Psoas muscle (tissue), 8 donors: ENCODE data around the gene JPT2. TPM values are rescaled to one million over a fixed set of nuclear protein-coding genes. Genes with fewer than 3 reads are reported as not detected.
"Not testable (repeated sequence)": the region's sequence is repeated elsewhere in the genome, so short reads cannot be mapped to it uniquely, and the experiment has no call there.

Source experiments
- ATAC-seq, 4 donors: fragments of 200-7000 bp; cut with Tn5 transposase; one replicate each; pipeline ENCODE4 v1.9.1; 2020; ENCODE audit warnings: moderate library complexity in 3 of 4, mild to moderate bottlenecking in 2 of 4
- DNase-seq, 2 donors: peaks; one replicate each; pipeline ENCODE4 v3.0.0-alpha.2; 2020
- H3K27ac ChIP-seq: fragments of 200-600 bp; one replicate; pipeline ENCODE4 v1.8.0; 2022
- H3K27me3 ChIP-seq, 3 donors: fragments of 200-600 bp in 1 of 3; one replicate each; pipeline versions ENCODE4 v1.6.1 to v1.8.0; 2013 to 2022; ENCODE audit warnings: low read length in 2 of 3, mild to moderate bottlenecking in 2 of 3, moderate library complexity in 1 of 3; ENCODE audit not compliant: insufficient read depth in 3 of 3
- H3K36me3 ChIP-seq, 2 donors: fragments of 200-600 bp in 1 of 2; one replicate each; pipeline versions ENCODE4 v1.6.1 to v1.8.0; 2013 to 2022; ENCODE audit warnings: low read depth in 1 of 2, mild to moderate bottlenecking in 1 of 2, moderate library complexity in 1 of 2; ENCODE audit not compliant: insufficient read depth in 1 of 2
- H3K4me1 ChIP-seq: fragments of 200-600 bp; one replicate; pipeline ENCODE4 v1.8.0; 2022
- H3K4me3 ChIP-seq: fragments of 200-600 bp; one replicate; pipeline ENCODE4 v1.8.0; 2022; ENCODE audit warnings: mild to moderate bottlenecking
- H3K9me3 ChIP-seq: fragments of 200-600 bp; one replicate; pipeline ENCODE4 v1.8.0; 2022
- CTCF ChIP-seq: fragments of 200-600 bp; IDR thresholded peaks from one replicate; pipeline ENCODE4 v1.8.0; 2022; ENCODE audit warnings: antibody characterized with exemption
- WGBS, 3 donors: extraction: QIAGEN DNeasy Blood & Tissue Kit; methylation state at CpG; one replicate each; pipeline versions ENCODE4 v1.1.6 to v1.1.7; 2013; 5-methylcytosine and 5-hydroxymethylcytosine counted together
- intact Hi-C, 2 donors: fragments of 100-400 bp; cut with DNase I; formaldehyde crosslinking; loops; one replicate each; pipeline versions ENCODE4 v1.11.0 to v1.14.2; 2022
- polyA plus RNA-seq, 3 donors: library from polyadenylated mRNA; stranded (reverse); fragments of 200-250 nt; gene quantifications; one replicate each; pipeline ENCODE4 v1.2.3, GENCODE V29; 2013
- total RNA-seq, 4 donors: library from RNA; stranded (reverse); fragmentation: NEBNext Ultra II Directional in 2 of 4; extraction: Animal tissue kit (Norgen Biotek cat#: 25700) in 2 of 4; gene quantifications; one replicate each; pipeline versions ENCODE4 v1.2.1 to v1.2.4, GENCODE V29; 2021 to 2023
- donor health status: healthy with polysubstance abuse.
- donor health status: DM: no; HTN: no; CAD: no; lungs with moderate emphysema.
- donor health status: Bipolar disorder and iron deficiency.
- donor health status: healthy.
- donor health status: DM: yes; HTN: yes; CAD: no.
- donor health status: DM: no; HTN: no; CAD: no.
- donor health status: DM: no; HTN: no; CAD: no.
- donor health status: DM: yes; HTN: yes; CAD: no.

The JPT2 gene
- total and polyA plus RNA-seq, 7 donors, result 14.4 to 30.6 (median 24.1) TPM

- DNase-seq (peak in 1 of 2 donors; percentile 48), ATAC-seq (no peak)
- Histone ChIP-seq H3K9me3 (no peaks in the 10 kb centered on the region), H3K27me3 (no peaks in the 10 kb centered on the region), H3K27ac (no peak overlapping the region), H3K4me1 (peaks cover 14% of the 10 kb centered on the region), H3K4me3 (no peak overlapping the region), H3K36me3 (no peaks in the 10 kb centered on the region)
- 77 to 81% (median 78%) methylated on average over 14 of the region's 14 CpGs for WGBS, 3 donors
- TF ChIP-seq CTCF, result no peak
- intact Hi-C loops, result no loop called here
Observed at GRCh38 chr16:1713933-1714332, 35.9 kb downstream of the JPT2 start.

DNA sequence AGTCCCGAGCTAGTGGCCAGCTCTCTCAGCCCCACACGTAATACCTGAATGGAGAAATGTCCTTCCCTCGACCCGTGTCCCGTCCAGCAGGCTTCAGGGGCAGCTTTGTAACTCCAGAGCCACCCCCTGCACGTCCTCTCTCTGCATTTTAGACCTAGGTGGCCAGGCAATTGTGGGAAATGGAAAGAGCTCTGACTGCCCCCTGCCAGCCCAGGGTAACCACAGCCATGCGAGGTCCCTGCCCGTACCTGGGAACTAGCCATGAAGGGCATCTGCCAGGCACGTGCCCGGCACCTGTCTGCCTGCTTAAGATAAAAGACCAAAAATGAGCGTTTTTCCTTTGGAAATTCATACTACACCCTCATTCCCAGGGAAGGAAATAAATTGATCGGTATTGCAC, 37.1 kb downstream of the JPT2 start:
- intact Hi-C loops, result no loop called here
- ATAC-seq, result no peak
- Histone ChIP-seq H3K27ac (no peak overlapping the region), H3K4me1 (peaks cover 2% of the 10 kb centered on the region), H3K9me3 (no peaks in the 10 kb centered on the region), H3K4me3 (no peak overlapping the region), H3K27me3 (no peaks in the 10 kb centered on the region), H3K36me3 (no peaks in the 10 kb centered on the region)
- TF ChIP-seq CTCF, result no peak
- DNase-seq, result peak in 1 of 2 donors; percentile 12
- 83 to 88% (median 86%) methylated on average over 12 of the region's 12 CpGs for WGBS, 3 donors

GRCh38 chr16:1718236-1718635, 40.2 kb downstream of the JPT2 start:
- Histone ChIP-seq H3K27ac (peak overlapping the region; percentile 63), H3K4me1 (peaks cover 19% of the 10 kb centered on the region)
- intact Hi-C loops, H3K36me3 ChIP-seq, H3K4me3 ChIP-seq, H3K27me3 ChIP-seq, H3K9me3 ChIP-seq: not testable (repeated sequence)
- ATAC-seq (peak; percentile 34 to 72 (median 67)), DNase-seq (peak in 1 of 2 donors; percentile 61)
- WGBS, 3 donors, result 41 to 50% (median 41%) methylated on average over 10 of the region's 10 CpGs

DNA sequence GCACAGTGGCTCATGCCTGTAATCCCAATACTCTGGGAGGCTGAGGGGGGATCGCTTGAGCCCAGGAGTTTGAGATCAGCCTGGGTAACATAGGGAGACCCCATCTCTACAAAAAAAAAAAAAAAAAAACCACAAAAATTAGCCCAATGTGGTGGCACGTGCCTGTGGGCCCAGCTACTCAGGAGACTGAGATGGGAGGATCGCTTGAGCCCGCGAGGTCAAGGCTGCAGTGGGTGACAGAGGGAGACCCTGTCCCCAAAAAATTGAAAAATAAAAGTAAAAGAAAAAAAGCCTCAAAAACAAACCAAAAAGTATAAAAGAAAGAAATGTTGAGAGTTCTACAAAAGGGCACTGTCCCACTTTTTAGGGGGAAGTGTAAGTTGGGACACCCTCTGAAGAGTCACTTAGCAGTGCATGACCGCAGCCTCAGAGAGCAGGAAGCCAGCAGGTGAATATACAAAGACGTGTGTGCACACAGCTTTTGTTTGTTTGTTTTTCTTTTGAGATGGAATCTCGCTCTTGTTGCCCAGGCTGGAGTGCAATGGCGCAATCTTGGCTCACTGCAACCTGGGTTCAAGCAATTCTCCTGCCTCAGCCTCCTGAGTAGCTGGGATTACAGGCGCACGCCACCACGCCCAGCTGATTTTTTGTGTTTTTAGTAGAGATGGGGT, 41.6 kb downstream of the JPT2 start:
- H3K27me3 ChIP-seq, H3K9me3 ChIP-seq, H3K27ac ChIP-seq, H3K4me3 ChIP-seq, H3K36me3 ChIP-seq, intact Hi-C loops, ATAC-seq: not testable (repeated sequence)
- WGBS, 3 donors, result 89 to 95% (median 90%) methylated on average over 12 of the region's 12 CpGs
- DNase-seq, result peak in 1 of 2 donors; percentile 23
- peaks cover 26% of the 10 kb centered on the region for H3K4me1 ChIP-seq

DNA sequence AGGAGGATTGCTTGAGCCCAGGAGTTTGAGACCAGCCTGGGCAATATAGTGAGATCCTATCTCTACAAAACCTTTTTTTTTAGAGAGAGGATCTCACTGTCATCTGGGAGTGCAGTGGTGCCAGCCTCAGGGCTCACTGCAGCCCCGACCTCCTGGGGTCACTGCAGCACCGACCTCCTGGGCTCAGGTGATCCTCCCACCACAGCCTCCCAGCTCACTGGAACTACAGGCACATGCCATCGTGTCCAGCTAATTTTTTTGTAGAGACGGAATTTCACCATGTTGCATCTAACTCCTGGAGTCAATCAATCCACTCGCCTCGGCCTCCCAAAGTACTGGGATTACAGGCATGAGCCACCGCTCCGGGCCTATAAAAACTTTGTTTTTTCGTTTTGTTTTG, 43.3 kb downstream of the JPT2 start:
- Histone ChIP-seq H3K4me3 (no peak overlapping the region), H3K27ac (peak overlapping the region; percentile 75), H3K9me3 (no peaks in the 10 kb centered on the region), H3K27me3 (no peaks in the 10 kb centered on the region), H3K36me3 (peaks cover 0 to 21% of the 10 kb centered on the region in 2 donors), H3K4me1 (peaks cover 24% of the 10 kb centered on the region)
- intact Hi-C loops, result no loop called here
- 97 to 98% (median 98%) methylated on average over 9 of the region's 9 CpGs for WGBS, 3 donors
- no peak for ATAC-seq
- DNase-seq, result no peak
- TF ChIP-seq CTCF, result no peak
